ES-I3 (cell line): ENCODE data around the gene TNFRSF12A.
A peak's percentile ranks its signal among the peaks of the same experiment; 100 is the strongest.

Source experiments
- H3K36me3 ChIP-seq: 2 replicates; pipeline ENCODE4 v1.6.1; 2013; ENCODE audit warnings: mild to moderate bottlenecking, low read length, control low read depth, moderate library complexity; ENCODE audit not compliant: insufficient read depth
- H3K4me1 ChIP-seq: 2 replicates; pipeline ENCODE4 v1.6.1; 2013; ENCODE audit warnings: mild to moderate bottlenecking, control low read depth, low read length; ENCODE audit not compliant: insufficient read depth
- H3K9ac ChIP-seq: 2 replicates; pipeline ENCODE4 v1.6.1; 2013; ENCODE audit warnings: low read depth, mild to moderate bottlenecking, low read length, moderate library complexity
- H3K9me3 ChIP-seq: 2 replicates; pipeline ENCODE4 v1.6.1; 2013; ENCODE audit warnings: mild to moderate bottlenecking, low read length, moderate library complexity; ENCODE audit not compliant: control insufficient read depth, insufficient read depth

The TNFRSF12A gene

GRCh38 chr16:3020247-3020603 lies at the start of gene TNFRSF12A:
TSS of gene TNFRSF12A (plus strand) at chr16:3020368. CDS start at chr16:3020398, 30 bp downstream.
- Histone ChIP-seq H3K36me3 (0 out of 2 replicates have a peak, but pooled peaks cover 5% of the 10 kb centered on the region), H3K4me1 (peaks cover 4% of the 10 kb centered on the region; the same call in 1 of the 2 replicates), H3K9me3 (no peaks in the 10 kb centered on the region), H3K9ac (peak within 1 kb of the TSS; percentile 85)

- Histone ChIP-seq H3K36me3 (peaks cover 3% of the 10 kb centered on the region), H3K9ac (peak overlapping the region; percentile 91; the same call in 1 of the 2 replicates), H3K4me1 (peaks cover 6% of the 10 kb centered on the region; the same call in 1 of the 2 replicates), H3K9me3 (no peaks in the 10 kb centered on the region)
These were observed 49.6 kb upstream of the TNFRSF12A start for GRCh38 chr16:2970563-2970962.

- Histone ChIP-seq H3K9ac (no peak overlapping the region), H3K4me1 (peaks cover 4% of the 10 kb centered on the region; the same call in 1 of the 2 replicates), H3K36me3 (peaks cover 3% of the 10 kb centered on the region), H3K9me3 (no peaks in the 10 kb centered on the region)
These were observed 48.8 kb upstream of the TNFRSF12A start for GRCh38 chr16:2971134-2971984.

GRCh38 chr16:2971985-2972784 lies 48.0 kb upstream of the TNFRSF12A start:
- peaks cover 4% of the 10 kb centered on the region; the same call in 1 of the 2 replicates for H3K4me1 ChIP-seq
- H3K9ac ChIP-seq = no peak overlapping the region
- H3K36me3 ChIP-seq = peaks cover 3% of the 10 kb centered on the region
- H3K9me3 ChIP-seq = no peaks in the 10 kb centered on the region

- Histone ChIP-seq H3K4me1 (peaks cover 2% of the 10 kb centered on the region; the same call in 1 of the 2 replicates), H3K36me3 (peaks cover 3% of the 10 kb centered on the region), H3K9ac (no peak overlapping the region), H3K9me3 (no peaks in the 10 kb centered on the region)
These were observed 47.1 kb upstream of the TNFRSF12A start for GRCh38 chr16:2973093-2973492.

- Histone ChIP-seq H3K4me1 (no peaks in the 10 kb centered on the region), H3K9ac (no peak overlapping the region), H3K36me3 (peaks cover 3% of the 10 kb centered on the region)
These were observed 46.4 kb upstream of the TNFRSF12A start for GRCh38 chr16:2973605-2974318.

GRCh38 chr16:2974319-2975056 lies 45.7 kb upstream of the TNFRSF12A start:
- no peaks in the 10 kb centered on the region for H3K9me3 ChIP-seq
- no peaks in the 10 kb centered on the region for H3K4me1 ChIP-seq
- H3K9ac ChIP-seq = no peak overlapping the region
- H3K36me3 ChIP-seq = peaks cover 3% of the 10 kb centered on the region

More at GRCh38 chr16:2973605-2974318, 46.4 kb upstream of the TNFRSF12A start:
- no peaks in the 10 kb centered on the region for H3K9me3 ChIP-seq

GRCh38 chr16:2975161-2975795 lies 44.9 kb upstream of the TNFRSF12A start:
- H3K36me3 ChIP-seq = peaks cover 3% of the 10 kb centered on the region
- no peaks in the 10 kb centered on the region for H3K4me1 ChIP-seq
- no peaks in the 10 kb centered on the region for H3K9me3 ChIP-seq
- H3K9ac ChIP-seq = no peak overlapping the region

GRCh38 chr16:2976201-2976600 lies 44.0 kb upstream of the TNFRSF12A start:
- no peaks in the 10 kb centered on the region for H3K9me3 ChIP-seq
- no peaks in the 10 kb centered on the region for H3K4me1 ChIP-seq
- H3K9ac ChIP-seq = no peak overlapping the region
- peaks cover 3% of the 10 kb centered on the region for H3K36me3 ChIP-seq

GRCh38 chr16:2976673-2977072 lies 43.5 kb upstream of the TNFRSF12A start:
- no peaks in the 10 kb centered on the region for H3K9me3 ChIP-seq
- peaks cover 3% of the 10 kb centered on the region for H3K36me3 ChIP-seq
- H3K9ac ChIP-seq = no peak overlapping the region
- no peaks in the 10 kb centered on the region; the same call in 1 of the 2 replicates for H3K4me1 ChIP-seq

GRCh38 chr16:2977440-2977839 lies 42.7 kb upstream of the TNFRSF12A start:
- H3K4me1 ChIP-seq = no peaks in the 10 kb centered on the region; the same call in 1 of the 2 replicates
- no peak overlapping the region for H3K9ac ChIP-seq
- H3K9me3 ChIP-seq = no peaks in the 10 kb centered on the region
- H3K36me3 ChIP-seq = peaks cover 3% of the 10 kb centered on the region

- Histone ChIP-seq H3K9ac (peak overlapping the region; percentile 97), H3K4me1 (peaks cover 4% of the 10 kb centered on the region; the same call in 1 of the 2 replicates), H3K36me3 (no peaks in the 10 kb centered on the region; the same call in 1 of the 2 replicates), H3K9me3 (no peaks in the 10 kb centered on the region)
These were observed 40.4 kb upstream of the TNFRSF12A start for GRCh38 chr16:2979669-2980226.
